Measurements from ENCODE around the gene PNLIPRP3. TPM values are rescaled to one million over a fixed set of nuclear protein-coding genes. Genes with fewer than 3 reads are reported as not detected.

PNLIPRP3 gene
- total and polyA plus RNA-seq, 12 donors: not detected

- Histone ChIP-seq H3K9me3 (no peaks in the 10 kb centered on the region), H3K36me3 (no peaks in the 10 kb centered on the region), H3K4me3 (no peak overlapping the region), H3K4me1 (no peaks in the 10 kb centered on the region), H3K27me3 (peaks cover 0 to 6% (median 0%) of the 10 kb centered on the region in 7 donors), H3K27ac (no peak overlapping the region)
- intact Hi-C loops (cut with DNase I): no loop called here
- TF ChIP-seq, protein P1, sequence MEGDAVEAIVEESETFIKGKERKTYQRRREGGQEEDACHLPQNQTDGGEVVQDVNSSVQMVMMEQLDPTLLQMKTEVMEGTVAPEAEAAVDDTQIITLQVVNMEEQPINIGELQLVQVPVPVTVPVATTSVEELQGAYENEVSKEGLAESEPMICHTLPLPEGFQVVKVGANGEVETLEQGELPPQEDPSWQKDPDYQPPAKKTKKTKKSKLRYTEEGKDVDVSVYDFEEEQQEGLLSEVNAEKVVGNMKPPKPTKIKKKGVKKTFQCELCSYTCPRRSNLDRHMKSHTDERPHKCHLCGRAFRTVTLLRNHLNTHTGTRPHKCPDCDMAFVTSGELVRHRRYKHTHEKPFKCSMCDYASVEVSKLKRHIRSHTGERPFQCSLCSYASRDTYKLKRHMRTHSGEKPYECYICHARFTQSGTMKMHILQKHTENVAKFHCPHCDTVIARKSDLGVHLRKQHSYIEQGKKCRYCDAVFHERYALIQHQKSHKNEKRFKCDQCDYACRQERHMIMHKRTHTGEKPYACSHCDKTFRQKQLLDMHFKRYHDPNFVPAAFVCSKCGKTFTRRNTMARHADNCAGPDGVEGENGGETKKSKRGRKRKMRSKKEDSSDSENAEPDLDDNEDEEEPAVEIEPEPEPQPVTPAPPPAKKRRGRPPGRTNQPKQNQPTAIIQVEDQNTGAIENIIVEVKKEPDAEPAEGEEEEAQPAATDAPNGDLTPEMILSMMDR (IDR thresholded peaks at IDR 0.05): no peak
- DNase-seq: no peak
- no peak for ATAC-seq
- 29 to 48% methylated on average over 1 of the region's 1 CpG for WGBS, 2 donors
Observed at GRCh38 chr10:116461680-116462079, 34.0 kb downstream of the PNLIPRP3 start.

DNA sequence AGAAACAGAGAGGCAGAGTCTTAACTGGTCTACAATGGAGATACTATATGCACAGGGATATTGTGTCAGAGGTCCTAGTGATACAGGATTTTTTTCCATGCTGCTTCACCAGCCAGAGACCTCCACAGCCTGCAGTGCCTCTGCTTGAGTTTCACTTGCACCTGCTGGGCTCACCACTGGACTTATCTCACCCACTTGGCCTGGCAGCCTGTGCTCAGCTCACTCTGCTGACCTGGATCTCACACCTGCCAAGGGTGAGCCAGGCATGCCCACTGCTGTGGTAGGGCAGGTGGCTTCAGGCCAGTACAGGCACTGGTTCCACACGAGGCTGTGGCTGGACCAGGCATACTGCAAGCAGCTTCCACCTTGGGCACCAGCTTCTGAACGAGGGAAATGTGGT, 36.6 kb downstream of the PNLIPRP3 start:
- H3K4me3 ChIP-seq: no peak overlapping the region
- H3K27me3 ChIP-seq: peaks cover 0 to 6% (median 0%) of the 10 kb centered on the region in 7 donors
- DNase-seq: no peak
- intact Hi-C loops (cut with DNase I): no loop called here
- no peaks in the 10 kb centered on the region for H3K9me3 ChIP-seq
- H3K27ac ChIP-seq: no peak overlapping the region
- 54 to 58% methylated on average over 2 of the region's 2 CpGs for WGBS, 2 donors
- TF ChIP-seq, protein P1 (IDR thresholded peaks at IDR 0.05): no peak
- no peak for ATAC-seq
- no peaks in the 10 kb centered on the region for H3K36me3 ChIP-seq
- H3K4me1 ChIP-seq: no peaks in the 10 kb centered on the region

- Histone ChIP-seq H3K36me3 (no peaks in the 10 kb centered on the region), H3K27ac (no peak overlapping the region), H3K4me1 (no peaks in the 10 kb centered on the region), H3K9me3 (no peaks in the 10 kb centered on the region), H3K4me3 (no peak overlapping the region), H3K27me3 (no peaks in the 10 kb centered on the region)
- intact Hi-C loops (cut with DNase I): no loop called here
- no peak for DNase-seq
- 43 to 54% methylated on average over 3 of the region's 3 CpGs for WGBS, 2 donors
- TF ChIP-seq, protein P1 (IDR thresholded peaks at IDR 0.05): no peak
- no peak for ATAC-seq
Observed at GRCh38 chr10:116465546-116465945, 37.9 kb downstream of the PNLIPRP3 start.

DNA sequence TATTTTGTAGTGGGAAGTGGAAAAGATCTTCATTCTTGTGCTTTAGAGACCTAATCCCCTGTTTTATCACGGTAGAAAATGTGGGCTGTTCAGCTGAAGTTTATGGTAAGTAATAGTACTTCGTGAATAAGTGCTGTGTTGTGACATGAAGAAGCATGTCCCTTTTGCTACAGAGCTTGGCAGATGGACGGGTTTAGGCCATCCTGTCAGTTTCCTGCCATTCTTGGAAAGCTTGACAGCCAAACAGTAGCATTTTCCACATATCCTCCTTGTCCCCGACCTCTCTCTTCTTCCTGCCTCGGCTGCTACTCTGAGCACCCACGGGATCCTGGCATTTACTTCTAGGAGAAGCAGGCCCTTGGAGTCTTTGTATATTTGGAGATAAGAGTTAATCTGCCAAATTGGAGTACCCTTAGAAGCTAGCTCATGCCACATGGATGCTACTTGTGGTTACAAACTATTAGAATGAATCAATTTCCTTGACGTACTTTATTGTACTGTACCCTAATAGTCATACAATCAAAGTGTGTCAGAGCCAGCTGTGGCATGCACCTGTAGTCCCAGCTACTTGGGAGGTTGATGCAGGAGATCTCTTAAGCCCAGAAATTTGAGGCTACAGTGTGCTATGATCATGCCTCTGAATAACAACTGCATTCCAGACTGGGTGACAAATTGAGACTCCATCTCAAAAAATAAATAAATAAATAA, 39.2 kb downstream of the PNLIPRP3 start:
- no peaks in the 10 kb centered on the region for H3K4me1 ChIP-seq
- TF ChIP-seq, protein P1 (IDR thresholded peaks at IDR 0.05): no peak
- no peaks in the 10 kb centered on the region for H3K36me3 ChIP-seq
- no peaks in the 10 kb centered on the region for H3K27me3 ChIP-seq
- intact Hi-C loops (cut with DNase I): no loop called here
- WGBS, 2 donors: 54 to 63% methylated on average over 7 of the region's 7 CpGs
- H3K4me3 ChIP-seq: no peak overlapping the region
- H3K9me3 ChIP-seq: no peaks in the 10 kb centered on the region
- no peak for DNase-seq
- no peak overlapping the region for H3K27ac ChIP-seq
- no peak for ATAC-seq

All from heart right ventricle (tissue), 16 donors.